Right ventricle myocardium superior (tissue), 1 donor: ENCODE results near the gene CAVIN1. TPM values are rescaled to one million over a fixed set of nuclear protein-coding genes. Genes with fewer than 3 reads are reported as not detected.
"Not testable (repeated sequence)": the region's sequence is repeated elsewhere in the genome, so short reads cannot be mapped to it uniquely, and the experiment has no call there.

ENCODE experiments used
- ATAC-seq: fragments of 200-7000 bp; cut with Tn5 transposase; one replicate; pipeline ENCODE4 v1.9.1; 2020; ENCODE audit warnings: mild to moderate bottlenecking; ENCODE audit not compliant: poor library complexity
- DNase-seq: peaks from one replicate; pipeline ENCODE4 v3.0.0-alpha.2; 2020
- intact Hi-C: fragments of 100-400 bp; cut with DNase I; formaldehyde crosslinking; loops from one replicate; pipeline ENCODE4 v1.11.2; 2022
- long read RNA-seq: library from polyadenylated mRNA; unstranded; transcript quantifications from one replicate; pipeline ENCODE4 v2.0.0, GENCODE V29; 2021
- total RNA-seq: library from RNA; stranded (reverse); fragmentation: NEBNext Ultra II Directional; extraction: Animal tissue kit (Norgen Biotek cat#: 25700); gene quantifications from one replicate; pipeline ENCODE4 v1.2.1, GENCODE V29; 2021
- donor health status: DM: no; HTN: yes; CAD: no; lungs with severe emphysema.

Gene CAVIN1, protein sequence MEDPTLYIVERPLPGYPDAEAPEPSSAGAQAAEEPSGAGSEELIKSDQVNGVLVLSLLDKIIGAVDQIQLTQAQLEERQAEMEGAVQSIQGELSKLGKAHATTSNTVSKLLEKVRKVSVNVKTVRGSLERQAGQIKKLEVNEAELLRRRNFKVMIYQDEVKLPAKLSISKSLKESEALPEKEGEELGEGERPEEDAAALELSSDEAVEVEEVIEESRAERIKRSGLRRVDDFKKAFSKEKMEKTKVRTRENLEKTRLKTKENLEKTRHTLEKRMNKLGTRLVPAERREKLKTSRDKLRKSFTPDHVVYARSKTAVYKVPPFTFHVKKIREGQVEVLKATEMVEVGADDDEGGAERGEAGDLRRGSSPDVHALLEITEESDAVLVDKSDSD
- total RNA-seq: 200 TPM
- long read RNA-seq, transcript CAVIN1-201 (2 exons, 3,828 nt): major isoform, 249 of 970 reads
- long read RNA-seq, partial matches to known transcripts: 715 of 970 reads
- long read RNA-seq, other reads (novel, unspliced or antisense): 6 of 970 reads

DNA sequence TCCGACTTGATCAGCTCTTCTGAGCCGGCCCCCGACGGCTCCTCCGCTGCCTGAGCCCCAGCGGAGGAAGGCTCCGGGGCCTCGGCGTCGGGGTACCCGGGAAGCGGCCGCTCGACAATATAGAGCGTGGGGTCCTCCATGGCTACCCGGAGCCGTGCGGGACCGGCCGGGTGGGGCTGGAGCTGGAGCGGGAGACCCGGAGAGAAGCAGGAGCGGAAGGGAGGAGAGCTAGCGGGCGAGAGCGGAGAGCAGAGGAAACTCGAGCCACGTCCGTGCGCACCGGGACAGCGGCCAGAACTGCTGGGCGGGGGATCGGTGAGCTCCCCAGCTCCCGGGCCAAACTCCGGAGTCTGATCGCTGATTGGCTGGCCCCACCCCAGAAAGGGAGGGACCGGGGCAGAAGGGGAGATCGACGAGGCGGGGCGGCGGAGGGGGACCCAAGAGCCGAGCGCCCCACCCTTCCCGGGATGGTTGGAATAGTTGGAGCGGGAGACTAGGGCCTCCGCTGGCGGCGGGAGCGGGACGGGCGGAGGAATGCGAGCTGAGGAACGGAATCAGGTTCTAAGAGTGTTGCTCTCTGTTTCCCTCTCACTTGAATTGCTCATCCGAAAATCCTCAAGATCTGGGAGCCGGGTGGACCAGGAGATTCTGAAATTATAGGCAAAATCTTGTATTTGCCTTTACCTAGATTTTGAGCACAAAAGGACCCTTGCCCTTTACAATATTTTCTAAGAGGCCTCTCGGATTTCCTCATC, at the start of gene CAVIN1:
Gene CAVIN1, minus strand, starts transcription at position 299 of the 755 bp plus-strand sequence. Its CDS starts 159 bp downstream, at position 140.
- ATAC-seq: peak; percentile 90
- intact Hi-C loops: no loop called here
- peak; percentile 99 for DNase-seq

DNA sequence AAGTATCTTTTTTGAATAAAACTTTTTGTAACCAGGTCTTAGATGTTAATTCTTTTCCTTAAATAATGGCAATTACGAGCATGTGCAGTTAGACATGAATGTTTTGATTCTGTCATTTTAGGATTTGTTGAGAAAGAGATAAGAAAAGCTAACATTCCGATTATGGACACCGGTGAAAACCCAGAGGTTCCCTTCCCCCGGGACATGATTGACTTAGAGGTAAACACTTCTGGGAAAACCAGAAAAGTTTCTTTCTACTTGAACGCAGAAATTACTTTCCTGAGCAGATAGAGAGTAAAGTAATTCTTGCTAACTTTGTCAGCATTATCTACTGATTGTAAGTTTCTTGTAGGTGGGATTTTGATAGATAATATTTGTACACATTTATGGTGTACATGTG, 44.8 kb upstream of the CAVIN1 start:
- ATAC-seq (no peak), DNase-seq (no peak)
- intact Hi-C loops: no loop called here

DNA sequence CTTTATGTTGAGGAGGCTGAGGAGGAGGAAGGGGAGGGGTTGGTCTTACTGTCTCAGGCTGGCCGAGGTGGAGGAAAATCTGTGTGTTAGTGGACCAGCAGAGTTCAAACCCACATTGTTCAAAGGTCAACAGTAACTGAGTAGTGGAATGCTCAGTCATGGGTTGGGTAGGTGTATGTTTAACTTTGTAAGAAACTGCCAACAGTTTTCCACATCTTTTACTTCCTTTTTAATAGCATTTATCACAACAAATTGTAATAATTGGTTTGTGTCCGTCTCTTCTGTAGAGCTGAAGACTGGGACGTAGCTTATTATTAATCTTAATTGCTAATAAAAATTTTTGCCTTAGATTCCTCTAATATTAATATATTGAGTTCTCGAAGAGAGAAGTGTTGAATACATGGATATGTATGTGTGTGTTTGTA, 40.9 kb upstream of the CAVIN1 start:
- intact Hi-C loops: loop anchor here (5.0 kb wide), 1 partner anchor 53 kb away; no protein-coding TSS in a partner anchor
- DNase-seq (no peak), ATAC-seq (no peak)

DNA sequence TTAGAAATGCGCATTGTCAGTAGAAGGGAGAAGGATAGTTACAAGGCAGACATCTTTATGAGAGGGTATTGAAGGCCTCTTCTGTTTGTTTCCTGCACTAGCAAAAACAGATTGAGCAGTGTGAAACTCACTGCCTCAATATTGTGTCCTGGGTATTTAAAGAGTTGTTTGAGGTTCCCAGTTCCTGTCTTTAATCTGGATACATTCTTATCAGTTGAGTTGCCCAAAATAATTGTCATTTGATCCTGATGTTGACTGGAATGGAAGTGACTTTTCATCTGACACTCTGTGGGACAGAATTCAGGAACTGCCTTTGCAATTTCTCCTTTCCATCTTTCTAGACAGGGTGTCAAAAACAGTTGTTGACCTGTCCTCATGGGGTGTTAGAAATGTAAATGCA, 37.3 kb upstream of the CAVIN1 start:
- intact Hi-C loops: loop anchor here (5.0 kb wide), 1 partner anchor 57 kb away; no protein-coding TSS in a partner anchor
- no peak for ATAC-seq

DNA sequence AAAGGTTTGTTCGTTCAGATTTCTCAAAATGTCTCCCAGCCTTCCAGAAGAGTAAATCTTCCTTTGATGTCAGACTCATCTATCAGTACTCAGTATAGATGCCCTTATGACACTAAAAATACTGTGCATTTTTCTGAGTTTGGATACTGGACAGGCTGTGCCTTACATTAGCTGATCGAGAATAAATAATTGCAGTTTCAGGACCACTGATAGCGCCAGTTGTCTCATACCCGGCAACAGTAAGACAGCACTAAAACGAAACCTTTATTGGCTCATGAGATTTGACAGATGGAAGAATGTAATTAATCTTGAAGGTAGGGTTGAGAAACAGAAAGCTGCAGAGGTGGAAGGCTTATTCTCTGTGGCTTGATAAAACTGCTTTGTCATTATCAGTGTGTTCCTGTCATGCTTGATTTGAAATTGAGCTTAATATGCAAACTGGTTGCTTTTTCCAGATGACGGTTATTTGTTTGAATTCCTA, 36.8 kb upstream of the CAVIN1 start:
- DNase-seq (no peak), ATAC-seq (peak; percentile 23)
- intact Hi-C loops: loop anchor here (5.0 kb wide), 1 partner anchor 57 kb away; no protein-coding TSS in a partner anchor

More for the DNA sequence above, 37.3 kb upstream of the CAVIN1 start:
- DNase-seq: no peak

DNA sequence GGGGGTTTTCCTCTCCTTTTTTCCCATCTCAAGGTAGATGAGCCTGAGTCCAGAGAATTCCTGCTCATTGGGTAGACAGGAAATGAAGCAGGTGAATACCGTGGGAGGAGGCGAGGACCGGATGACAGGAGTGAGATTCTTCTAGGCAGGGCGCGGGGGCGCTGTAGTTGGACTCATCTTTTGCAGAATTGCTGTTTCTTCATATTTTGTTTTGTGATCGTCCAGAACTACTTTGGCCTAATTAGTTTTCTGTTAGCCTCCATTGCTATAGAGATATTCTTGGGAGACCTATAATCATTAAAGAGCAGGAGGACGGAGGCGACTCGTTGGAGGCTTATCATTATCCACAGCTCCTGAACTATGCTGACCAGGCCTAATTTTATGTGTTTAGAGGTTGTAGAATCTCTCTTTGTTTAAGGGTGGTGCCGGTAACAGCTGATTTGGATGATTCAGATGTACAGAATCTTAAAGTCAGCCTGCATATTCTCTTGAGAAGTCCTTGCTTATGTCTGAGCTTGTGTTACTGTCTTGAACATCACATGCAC, 36.3 kb upstream of the CAVIN1 start:
- intact Hi-C loops: no loop called here
- ATAC-seq: peak; percentile 41
- peak; percentile 58 for DNase-seq

DNA sequence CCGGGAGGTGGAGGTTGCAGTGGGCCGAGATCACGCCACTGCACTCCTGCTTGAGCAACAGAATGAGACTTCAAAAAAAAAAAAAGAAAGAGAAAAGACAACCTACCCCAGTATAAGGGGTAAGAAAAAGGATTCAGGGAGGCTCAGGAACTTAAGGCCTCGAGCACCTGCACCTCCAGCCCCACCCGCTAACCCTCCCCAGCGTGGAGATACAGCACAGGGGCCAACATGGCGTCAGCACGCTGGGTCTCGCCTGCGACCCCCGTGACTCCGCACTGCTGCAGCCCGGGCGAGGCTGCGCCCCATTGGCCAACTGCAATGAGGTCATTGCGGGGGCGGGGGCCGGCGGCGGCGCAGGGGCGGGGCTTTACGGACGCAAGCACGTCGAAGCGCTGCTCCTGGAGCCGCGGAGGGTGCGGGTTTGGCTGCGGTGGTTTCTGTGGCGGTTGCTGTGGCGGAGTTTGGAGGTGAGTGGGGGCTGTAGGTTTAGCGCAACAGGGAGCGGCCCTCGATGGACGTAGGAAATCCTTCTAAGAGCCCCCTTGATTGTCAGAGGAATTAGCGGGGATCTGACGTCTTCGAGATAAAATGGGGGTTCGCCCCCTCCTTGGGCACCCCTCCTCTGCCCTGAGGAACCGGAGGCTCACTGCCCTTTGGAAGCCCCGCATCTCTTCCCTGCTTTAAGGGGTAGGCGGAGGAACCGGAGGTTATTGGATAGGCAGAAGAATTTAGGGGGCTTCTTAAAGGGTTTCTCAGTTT, 35.6 kb upstream of the CAVIN1 start, which contains the start of gene ATP6V0A1:
Gene ATP6V0A1, plus strand, starts transcription at position 382 of the 759 bp plus-strand sequence. CDS start 2,017 bp downstream, outside the sequence.
- ATAC-seq (peak; percentile 98), DNase-seq (peak; percentile 97)
- intact Hi-C loops: no loop called here

DNA sequence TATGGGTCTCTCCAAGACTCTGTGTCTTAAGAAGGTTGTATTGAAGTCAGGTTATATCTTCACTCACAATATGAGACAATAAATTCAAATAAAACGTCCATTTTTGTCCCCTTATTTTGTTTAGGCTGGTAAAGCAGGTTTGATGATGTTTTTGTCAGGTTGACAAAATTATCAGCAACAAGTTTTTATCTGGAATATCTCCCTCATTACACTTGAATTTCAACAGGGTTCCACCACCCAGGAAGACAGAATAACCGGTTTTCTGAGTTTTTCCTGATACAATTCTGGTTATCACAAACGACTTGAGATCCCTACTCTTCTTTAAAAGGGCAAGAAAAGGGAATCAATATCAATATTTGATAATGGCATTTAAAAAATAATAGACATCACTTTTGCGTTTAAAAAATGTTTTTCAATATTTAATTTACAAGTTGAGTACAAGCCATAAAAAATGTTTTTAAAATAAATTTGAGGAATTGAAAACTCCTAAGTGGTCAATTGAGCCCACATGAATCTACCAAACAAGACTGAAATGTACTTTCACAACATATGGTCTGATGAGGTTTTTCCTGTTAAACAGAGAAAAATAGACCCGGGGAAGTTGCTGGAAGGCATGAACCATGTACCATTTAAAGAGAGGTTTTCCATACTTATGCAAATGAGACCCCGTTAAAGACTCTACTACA, 34.2 kb upstream of the CAVIN1 start:
- ATAC-seq: no peak
- intact Hi-C loops: no loop called here
- DNase-seq: no peak

DNA sequence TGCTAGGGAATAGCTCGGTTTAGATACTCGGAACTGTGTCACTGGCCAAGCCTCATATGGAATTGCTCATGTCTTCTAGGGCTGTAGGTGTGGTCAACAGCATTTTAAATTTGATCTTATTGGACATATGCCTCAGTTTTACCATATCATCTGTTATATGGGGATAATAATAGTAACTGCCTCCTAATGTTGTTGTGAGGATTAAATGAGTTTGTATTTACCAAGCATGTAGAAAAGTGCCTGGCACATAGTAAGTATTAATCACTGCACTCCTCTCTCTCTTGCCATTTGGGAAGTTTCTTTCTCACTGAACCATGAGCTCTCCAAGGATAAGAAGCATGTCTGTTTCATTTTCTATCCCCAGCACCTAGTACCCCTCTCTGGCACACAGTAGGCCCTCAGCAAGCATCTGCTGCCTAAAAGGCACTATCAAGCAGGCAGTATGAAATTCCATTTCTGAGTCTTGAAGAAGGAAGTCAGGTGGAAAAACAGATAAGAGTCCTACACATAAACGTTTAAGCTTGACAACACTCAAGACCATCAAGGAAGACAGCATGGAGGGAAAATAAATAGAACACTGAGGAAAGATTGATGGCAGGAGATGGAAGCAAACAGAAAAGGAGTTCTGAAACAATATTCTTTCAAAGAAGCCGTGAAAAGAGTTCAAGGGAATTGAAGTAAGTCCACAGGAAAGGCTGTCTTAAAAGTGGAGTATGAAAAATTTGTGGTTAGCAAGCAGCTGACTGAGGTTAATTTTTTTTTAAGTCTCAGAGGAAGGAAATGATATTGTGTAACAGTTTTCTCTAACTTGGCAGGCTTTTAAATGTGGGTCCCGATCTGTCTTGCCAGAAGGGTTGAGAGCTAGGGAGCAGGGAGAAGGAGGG, 33.4 kb upstream of the CAVIN1 start:
- DNase-seq (no peak), ATAC-seq (peak; percentile 28)
- intact Hi-C loops: no loop called here

DNA sequence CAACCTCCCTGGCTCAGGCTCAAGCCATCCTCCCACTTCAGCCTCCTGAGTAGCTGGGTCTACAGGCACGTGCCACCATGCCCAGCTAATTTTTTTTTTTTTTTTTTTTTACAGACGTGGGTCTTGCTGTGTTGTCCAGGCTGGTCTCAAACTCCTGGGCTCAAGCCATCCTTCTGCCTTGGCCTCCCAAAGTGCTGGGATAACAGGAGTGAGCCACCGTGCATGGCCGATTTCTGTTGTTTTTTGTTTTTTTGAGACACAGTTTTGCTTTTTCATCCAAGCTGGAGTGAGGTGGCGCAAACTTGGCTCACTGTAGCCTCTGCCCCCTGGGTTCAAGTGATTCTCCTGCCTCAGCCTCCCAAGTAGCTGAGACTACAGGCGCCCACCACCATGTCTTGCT, 31.9 kb upstream of the CAVIN1 start:
- DNase-seq, intact Hi-C loops, ATAC-seq: not testable (repeated sequence)

DNA sequence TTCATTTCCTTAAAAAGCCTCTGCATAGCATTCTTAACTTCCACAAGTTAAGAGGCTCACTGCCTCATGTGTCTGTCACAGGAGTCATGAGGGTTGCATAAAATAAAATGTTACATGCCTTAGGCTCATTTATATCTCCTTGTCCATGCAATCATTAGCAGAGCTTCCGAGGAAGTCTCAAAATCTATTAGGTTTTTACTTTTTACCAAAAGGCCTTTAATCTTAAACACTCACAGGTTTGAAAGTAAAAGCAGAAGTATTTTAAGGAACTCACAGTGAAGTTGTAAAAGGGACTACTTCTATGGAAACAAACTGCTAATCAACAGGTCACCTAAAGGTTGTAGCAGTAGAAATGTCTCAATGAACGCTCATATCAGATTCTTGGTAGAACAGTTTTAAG, 30.4 kb upstream of the CAVIN1 start:
- no peak for DNase-seq

DNA sequence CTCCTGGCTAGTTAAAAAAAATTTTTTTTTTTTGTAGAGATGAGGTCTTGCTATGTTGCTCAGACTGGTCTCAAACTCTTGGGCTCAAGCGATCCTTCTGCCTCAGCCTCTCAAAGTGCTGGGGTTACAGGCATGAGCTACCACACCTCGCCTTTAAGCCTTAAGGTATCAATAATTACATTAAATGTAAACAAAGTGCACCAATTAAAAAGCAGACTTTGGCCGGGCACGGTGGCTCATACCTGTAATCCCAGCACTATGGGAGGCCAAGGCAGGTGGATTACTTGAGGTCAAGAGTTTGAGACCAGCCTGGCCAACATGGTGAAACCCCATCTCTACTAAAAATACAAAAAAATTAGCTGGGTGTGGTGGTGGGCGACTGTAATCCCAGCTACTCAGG, 28.2 kb upstream of the CAVIN1 start:
- ATAC-seq, intact Hi-C loops, DNase-seq: not testable (repeated sequence)

More for the DNA sequence above, 30.4 kb upstream of the CAVIN1 start:
- ATAC-seq: no peak
- intact Hi-C loops: no loop called here

DNA sequence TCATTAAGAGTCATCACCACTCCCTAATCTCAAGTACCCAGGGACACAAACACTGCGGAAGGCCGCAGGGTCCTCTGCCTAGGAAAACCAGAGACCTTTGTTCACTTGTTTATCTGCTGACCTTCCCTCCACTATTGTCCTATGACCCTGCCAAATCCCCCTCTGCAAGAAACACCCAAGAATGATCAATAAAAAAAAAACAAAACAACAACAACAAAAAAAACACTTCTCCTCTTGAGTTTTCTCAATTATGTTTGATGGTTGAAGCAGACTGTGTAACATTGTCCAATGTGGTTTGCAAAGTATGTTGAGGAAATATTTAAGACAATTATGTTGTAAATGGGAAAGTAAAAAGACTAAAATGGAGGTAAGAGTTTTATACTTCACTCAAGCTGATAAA, 26.8 kb upstream of the CAVIN1 start:
- DNase-seq, intact Hi-C loops, ATAC-seq: not testable (repeated sequence)

DNA sequence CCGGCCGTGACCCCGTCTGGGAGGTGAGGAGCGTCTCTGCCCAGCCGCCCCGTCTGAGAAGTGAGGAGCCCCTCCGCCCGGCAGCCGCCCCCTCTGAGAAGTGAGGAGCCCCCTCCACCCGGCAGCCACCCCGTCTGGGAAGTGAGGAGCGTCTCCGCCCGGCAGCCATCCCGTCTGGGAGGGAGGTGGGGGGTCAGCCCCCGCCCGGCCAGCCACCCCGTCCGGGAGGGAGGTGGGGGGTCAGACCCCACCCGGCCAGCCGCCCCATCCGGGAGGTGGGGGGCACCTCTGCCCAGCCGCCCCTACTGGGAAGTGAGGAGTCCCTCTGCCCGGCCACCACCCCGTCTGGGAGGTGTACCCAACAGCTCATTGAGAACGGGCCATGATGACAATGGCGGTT, 26.1 kb upstream of the CAVIN1 start:
- DNase-seq, ATAC-seq, intact Hi-C loops: not testable (repeated sequence)

DNA sequence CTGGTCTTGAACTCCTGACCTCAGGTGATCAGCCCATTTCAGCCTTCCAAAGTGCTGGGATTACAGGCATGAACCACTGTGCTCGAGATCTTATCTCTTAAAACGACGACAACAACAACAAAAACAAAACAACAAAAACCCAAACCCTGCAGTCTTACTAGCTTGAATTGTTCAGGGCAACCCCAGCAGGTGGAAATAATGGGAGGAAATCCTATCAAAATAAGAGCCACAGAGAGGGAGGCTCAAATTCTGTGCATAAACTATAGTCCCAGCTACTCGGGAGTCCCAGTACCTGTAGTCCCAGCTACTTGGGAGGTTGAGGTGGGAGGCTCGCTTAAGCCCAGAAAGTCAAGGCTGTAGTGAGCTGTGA, 19.1 kb upstream of the CAVIN1 start:
- DNase-seq (no peak), ATAC-seq (no peak)
- intact Hi-C loops: no loop called here

DNA sequence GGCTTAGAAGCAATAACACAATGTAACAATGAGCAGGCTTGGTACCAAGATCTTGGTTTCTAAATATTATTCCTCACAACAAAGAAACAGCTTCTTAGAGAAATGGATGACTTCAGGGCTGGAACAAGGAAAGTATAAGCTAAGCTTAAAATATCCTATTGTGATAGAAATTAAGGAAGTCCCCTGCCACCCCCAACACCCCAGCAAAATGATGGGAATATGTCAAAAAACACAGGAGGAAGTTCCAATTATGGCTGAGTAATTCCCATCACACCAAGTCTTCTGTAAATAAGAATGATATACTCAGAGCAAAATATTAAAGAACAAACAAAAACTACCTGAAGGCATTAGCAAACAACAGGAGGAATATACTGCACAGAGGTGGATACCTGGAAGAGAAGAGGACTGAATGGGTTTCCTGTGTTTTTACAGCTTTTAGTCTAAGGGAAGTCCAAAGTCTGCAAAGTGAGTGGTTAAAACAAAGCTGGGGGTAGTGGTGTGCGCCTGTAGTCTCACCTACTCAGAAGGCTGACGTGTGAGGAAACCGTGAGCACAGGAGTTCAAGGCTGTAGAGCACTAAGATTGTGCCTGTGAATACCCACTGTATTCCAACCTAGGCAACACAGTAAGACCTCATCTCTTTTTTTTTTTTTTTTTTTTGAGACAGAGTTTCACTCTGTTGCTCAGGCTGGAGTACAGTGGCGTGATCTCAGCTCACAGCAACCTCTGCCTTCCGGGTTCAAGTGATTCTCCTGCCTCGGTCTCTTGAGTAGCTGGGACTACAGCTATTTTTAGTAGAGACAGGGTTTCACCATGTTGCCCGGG, 18.5 kb upstream of the CAVIN1 start:
- intact Hi-C loops: no loop called here
- no peak for ATAC-seq
- DNase-seq: no peak
